Right atrium auricular region (tissue), 2 donors: ENCODE measurements around the gene FAM163B. TPM values are rescaled to one million over a fixed set of nuclear protein-coding genes. Genes with fewer than 3 reads are reported as not detected.

Experiments used
- DNase-seq: peaks from one replicate; pipeline ENCODE4 v3.0.0-alpha.2; 2019; ENCODE audit warnings: low spot score
- H3K27ac ChIP-seq, 2 donors: fragments of 200-600 bp; sonication (generic); 1 replicate in 1 of 2; 2 replicates in 1 of 2; pipeline ENCODE4 v1.5.1; 2016 to 2019
- H3K27me3 ChIP-seq, 2 donors: fragments of 200-600 bp; sonication (generic); one replicate each; pipeline versions ENCODE4 v1.5.1 to v1.6.0; 2017 to 2019
- H3K36me3 ChIP-seq: fragments of 200-600 bp; sonication (generic); one replicate; pipeline ENCODE4 v1.5.1; 2016
- H3K4me1 ChIP-seq, 2 donors: fragments of 200-600 bp; sonication (generic); one replicate each; pipeline versions ENCODE4 v1.5.1 to v1.6.0; 2017 to 2019
- H3K4me3 ChIP-seq, 2 donors: fragments of 200-600 bp; sonication (generic); 1 replicate in 1 of 2; 2 replicates in 1 of 2; pipeline ENCODE4 v1.5.1; 2017 to 2019; ENCODE audit warnings: mild to moderate bottlenecking in 1 of 2, moderate library complexity in 1 of 2
- H3K9me3 ChIP-seq, 2 donors: fragments of 200-600 bp; sonication (generic); one replicate each; pipeline ENCODE4 v1.5.1; 2019
- CTCF ChIP-seq, 2 donors: fragments of 200-600 bp; sonication (generic); IDR thresholded peaks; one replicate each; pipeline ENCODE4 v1.5.1; 2019; ENCODE audit warnings: antibody characterized with exemption in 2 of 2
- total RNA-seq, 2 donors: library from RNA; depleted of rRNA; stranded (reverse); fragments of >200 nt; gene quantifications; one replicate each; pipeline ENCODE4 v1.1.0, GENCODE V29; 2016

Gene FAM163B
- total RNA-seq, 2 donors from 2014 or later, result 1.7 TPM; not detected in 1

GRCh38 chr9:133608382-133608781, 807 bp downstream of the FAM163B start:
- H3K9me3 ChIP-seq, result no peaks in the 10 kb centered on the region
- H3K4me1 ChIP-seq, result no peaks in the 10 kb centered on the region
- H3K36me3 ChIP-seq, result no peaks in the 10 kb centered on the region
- no peak for TF ChIP-seq CTCF (IDR thresholded peaks at IDR 0.05)
- DNase-seq, result no peak
- no peak overlapping the region for H3K27ac ChIP-seq
- H3K27me3 ChIP-seq, result peaks cover 5 to 7% of the 10 kb centered on the region in 2 donors
- no peak overlapping the region for H3K4me3 ChIP-seq

DNA sequence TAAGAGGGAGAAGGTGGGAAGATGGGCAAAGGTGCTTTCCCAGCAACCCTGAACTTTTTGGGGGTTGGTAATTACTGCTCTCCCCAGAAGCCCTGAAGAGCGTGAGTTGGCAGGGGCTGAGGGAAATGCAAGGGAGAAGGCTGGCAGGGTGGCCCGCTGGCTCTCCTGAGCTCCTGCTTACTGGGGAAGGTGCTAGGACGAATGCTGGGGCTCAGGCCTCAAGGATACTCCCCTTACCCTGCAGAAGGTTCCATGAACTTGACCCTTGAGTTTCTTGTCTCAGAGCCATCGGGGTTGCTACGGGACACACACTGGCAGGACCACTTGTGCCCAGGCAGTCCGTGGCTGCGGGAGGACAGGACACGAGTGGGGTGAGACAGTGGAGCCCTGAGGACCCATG, 1.2 kb downstream of the FAM163B start:
- peaks cover 5 to 7% of the 10 kb centered on the region in 2 donors for H3K27me3 ChIP-seq
- H3K36me3 ChIP-seq, result no peaks in the 10 kb centered on the region
- DNase-seq, result no peak
- H3K4me1 ChIP-seq, result no peaks in the 10 kb centered on the region
- no peak for TF ChIP-seq CTCF (IDR thresholded peaks at IDR 0.05)
- no peak overlapping the region for H3K27ac ChIP-seq
- H3K4me3 ChIP-seq, result no peak overlapping the region
- no peaks in the 10 kb centered on the region for H3K9me3 ChIP-seq

- Histone ChIP-seq H3K4me3 (no peak overlapping the region), H3K27me3 (peaks cover 5 to 7% of the 10 kb centered on the region in 2 donors)
- TF ChIP-seq CTCF (IDR thresholded peaks at IDR 0.05), result no peak
Observed at GRCh38 chr9:133607381-133607780, 1.8 kb downstream of the FAM163B start.

GRCh38 chr9:133606708-133607025, 2.5 kb downstream of the FAM163B start:
- Histone ChIP-seq H3K4me3 (no peak overlapping the region), H3K9me3 (no peaks in the 10 kb centered on the region), H3K27ac (no peak overlapping the region), H3K4me1 (no peaks in the 10 kb centered on the region), H3K27me3 (peaks cover 5 to 7% of the 10 kb centered on the region in 2 donors), H3K36me3 (no peaks in the 10 kb centered on the region)
- DNase-seq, result no peak
- TF ChIP-seq CTCF (IDR thresholded peaks at IDR 0.05), result no peak

More at GRCh38 chr9:133607381-133607780, 1.8 kb downstream of the FAM163B start:
- Histone ChIP-seq H3K27ac (no peak overlapping the region), H3K36me3 (no peaks in the 10 kb centered on the region), H3K9me3 (no peaks in the 10 kb centered on the region), H3K4me1 (no peaks in the 10 kb centered on the region)
- DNase-seq, result no peak

GRCh38 chr9:133605856-133606707, 3.1 kb downstream of the FAM163B start:
- Histone ChIP-seq H3K9me3 (no peaks in the 10 kb centered on the region), H3K27ac (no peak overlapping the region), H3K4me1 (no peaks in the 10 kb centered on the region), H3K27me3 (peaks cover 5 to 7% of the 10 kb centered on the region in 2 donors), H3K4me3 (no peak overlapping the region), H3K36me3 (no peaks in the 10 kb centered on the region)
- no peak for TF ChIP-seq CTCF (IDR thresholded peaks at IDR 0.05)
- DNase-seq, result no peak

DNA sequence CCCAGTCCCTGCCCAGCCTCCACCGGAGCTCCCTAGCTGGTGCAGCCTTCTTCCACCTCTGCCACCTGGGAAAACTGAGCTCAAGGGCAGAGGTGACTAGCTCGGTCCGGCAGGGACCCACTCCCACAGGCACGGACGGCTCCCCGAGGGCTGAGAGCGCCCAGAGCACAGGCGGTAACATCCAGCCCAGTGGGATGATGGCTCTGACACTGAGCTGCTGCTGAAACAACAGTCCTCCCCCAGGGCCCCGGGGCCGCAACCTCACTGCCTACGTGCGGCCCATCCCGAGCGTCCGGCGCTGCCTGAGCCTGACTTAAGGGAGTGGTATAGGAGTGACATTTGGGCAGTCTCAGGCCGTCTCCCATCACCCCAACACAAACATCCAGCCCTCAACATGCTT, 3.7 kb downstream of the FAM163B start:
- Histone ChIP-seq H3K27me3 (peaks cover 5 to 7% of the 10 kb centered on the region in 2 donors), H3K27ac (no peak overlapping the region), H3K36me3 (no peaks in the 10 kb centered on the region), H3K4me3 (no peak overlapping the region), H3K4me1 (no peaks in the 10 kb centered on the region), H3K9me3 (no peaks in the 10 kb centered on the region)
- no peak for DNase-seq
- TF ChIP-seq CTCF (IDR thresholded peaks at IDR 0.05), result no peak
